Neural cell (in vitro differentiated cells): ENCODE data around the gene SERPINB3. TPM values are rescaled to one million over a fixed set of nuclear protein-coding genes. Genes with fewer than 3 reads are reported as not detected.
"Not testable (repeated sequence)": the region's sequence is repeated elsewhere in the genome, so short reads cannot be mapped to it uniquely, and the experiment has no call there.

Experiments
- H2AFZ ChIP-seq: fragments of 200-600, 300-800 bp; sonication (generic), shearing (Covaris generic); 2 replicates; pipeline ENCODE4 v1.6.0; 2014; ENCODE audit warnings: low read depth, mild to moderate bottlenecking, antibody characterized with exemption, low read length, moderate library complexity
- H3F3A ChIP-seq: fragments of 200-600 bp; shearing (Covaris generic); 2 replicates; pipeline ENCODE4 v1.6.1; 2016; ENCODE audit warnings: mild to moderate bottlenecking, moderate library complexity, mixed read lengths, antibody characterized with exemption, low read length; ENCODE audit not compliant: insufficient read depth, poor library complexity, severe bottlenecking
- H3K27ac ChIP-seq: fragments of 200-600, 300-800 bp; sonication (generic), shearing (Covaris generic); 2 replicates; pipeline ENCODE4 v1.5.1; 2014; ENCODE audit warnings: mild to moderate bottlenecking, low read length, moderate library complexity
- H3K27me3 ChIP-seq: fragments of 300-800, 200-600 bp; sonication (generic), shearing (Covaris generic); 2 replicates; pipeline ENCODE4 v1.6.0; 2014; ENCODE audit warnings: mild to moderate bottlenecking, low read depth, low read length, moderate library complexity; ENCODE audit not compliant: insufficient read depth
- H3K36me3 ChIP-seq: fragments of 300-800, 200-600 bp; sonication (generic), shearing (Covaris generic); 2 replicates; pipeline ENCODE4 v1.5.1; 2014; ENCODE audit warnings: mild to moderate bottlenecking, antibody characterized with exemption, low read length, moderate library complexity; ENCODE audit not compliant: insufficient read depth
- H3K4me2 ChIP-seq: fragments of 300-800, 200-600 bp; sonication (generic), shearing (Covaris generic); 2 replicates; pipeline ENCODE4 v1.6.0; 2014; ENCODE audit warnings: mild to moderate bottlenecking, low read length
- H3K4me3 ChIP-seq: fragments of 300-800, 200-600 bp; sonication (generic), shearing (Covaris generic); 2 replicates; pipeline ENCODE4 v1.5.1; 2014; ENCODE audit warnings: mild to moderate bottlenecking, low read length, moderate library complexity
- H3K79me2 ChIP-seq: fragments of 200-600 bp; shearing (Covaris generic); replicated peaks from 2 replicates; pipeline ENCODE4 v1.6.0; 2014; ENCODE audit warnings: mild to moderate bottlenecking, low read length, moderate library complexity; ENCODE audit not compliant: insufficient read depth
- H3K9ac ChIP-seq: fragments of 300-800, 200-600 bp; sonication (generic), shearing (Covaris generic); 2 replicates; pipeline ENCODE4 v1.6.1; 2016; ENCODE audit warnings: mild to moderate bottlenecking, low read length, mixed read lengths
- H3K9me2 ChIP-seq: fragments of 200-600 bp; shearing (Covaris generic); 2 replicates; pipeline ENCODE4 v1.6.1; 2016; ENCODE audit warnings: mild to moderate bottlenecking, low read length, mixed read lengths; ENCODE audit not compliant: insufficient read depth
- H3K9me3 ChIP-seq: fragments of 200-600, 300-800 bp; sonication (generic), shearing (Covaris generic); 2 replicates; pipeline ENCODE4 v1.6.1; 2016; ENCODE audit warnings: mild to moderate bottlenecking, mixed run types, low read length, moderate library complexity, mixed read lengths
- H4K20me1 ChIP-seq: fragments of 200-600 bp; shearing (Covaris generic); 2 replicates; pipeline ENCODE4 v1.6.1; 2016; ENCODE audit warnings: mild to moderate bottlenecking, mixed run types; ENCODE audit not compliant: insufficient read depth
- CTCF ChIP-seq: fragments of 450-650 bp; IDR thresholded peaks from 2 replicates; pipeline ENCODE4 v1.5.1; 2014; ENCODE audit warnings: antibody characterized with exemption, mild to moderate bottlenecking, moderate library complexity; ENCODE audit not compliant: poor library complexity, severe bottlenecking
- EP300 ChIP-seq: fragments of 450-650 bp; conservative IDR thresholded peaks from 2 replicates; pipeline ENCODE4 v1.6.1; 2014; ENCODE audit warnings: antibody characterized with exemption, mild to moderate bottlenecking, moderate library complexity; ENCODE audit not compliant: poor library complexity, severe bottlenecking
- EZH2 ChIP-seq: fragments of 200-600, 300-800 bp; shearing (Covaris generic), sonication (generic); IDR thresholded peaks from 2 replicates; pipeline ENCODE4 v1.6.1; 2014; ENCODE audit warnings: antibody characterized with exemption, low read length, borderline replicate concordance, mild to moderate bottlenecking; ENCODE audit not compliant: insufficient read depth, poor library complexity, severe bottlenecking
- MXI1 ChIP-seq: fragments of 450-650 bp; conservative IDR thresholded peaks from 2 replicates; pipeline ENCODE4 v1.6.1; 2014; ENCODE audit warnings: antibody characterized with exemption, mild to moderate bottlenecking; ENCODE audit not compliant: poor library complexity, severe bottlenecking
- POLR2AphosphoS5 ChIP-seq: IDR thresholded peaks from 2 replicates; pipeline ENCODE4 v1.6.1; 2012
- RAD21 ChIP-seq: fragments of 450-650 bp; conservative IDR thresholded peaks from 2 replicates; pipeline ENCODE4 v1.6.1; 2014; ENCODE audit warnings: antibody characterized with exemption, mild to moderate bottlenecking, moderate library complexity
- REST ChIP-seq: IDR thresholded peaks from 2 replicates; pipeline ENCODE4 v1.6.1; 2012; ENCODE audit warnings: borderline replicate concordance
- SMC3 ChIP-seq: fragments of 450-650 bp; conservative IDR thresholded peaks from 2 replicates; pipeline ENCODE4 v1.6.1; 2014; ENCODE audit warnings: antibody characterized with exemption, mild to moderate bottlenecking, moderate library complexity; ENCODE audit not compliant: poor library complexity
- TAF1 ChIP-seq: IDR thresholded peaks from 2 replicates; pipeline ENCODE4 v1.6.1; 2012; ENCODE audit warnings: low read depth
- polyA plus RNA-seq: library from polyadenylated mRNA; depleted of rRNA; stranded (reverse); fragments of >200 nt; gene quantifications from 2 replicates; pipeline ENCODE4 v1.2.3, GENCODE V29; 2014

SERPINB3 gene
- polyA plus RNA-seq, 1 donor from 2014 or later: not detected

- H3K9me2 ChIP-seq, H3K27me3 ChIP-seq, H3K9me3 ChIP-seq, H4K20me1 ChIP-seq, H3K4me3 ChIP-seq, H3F3A ChIP-seq, H3K9ac ChIP-seq, H3K79me2 ChIP-seq, H3K36me3 ChIP-seq, H3K4me2 ChIP-seq, H2AFZ ChIP-seq, H3K27ac ChIP-seq: not testable (repeated sequence)
Observed at GRCh38 chr18:63642668-63643356, 18.9 kb downstream of the SERPINB3 start.

- not testable (repeated sequence) for H3K9me2 ChIP-seq, H3K36me3 ChIP-seq, H3F3A ChIP-seq, H3K9ac ChIP-seq, H3K4me3 ChIP-seq, H3K4me2 ChIP-seq, H3K79me2 ChIP-seq, H3K27ac ChIP-seq, H3K9me3 ChIP-seq, H4K20me1 ChIP-seq, H3K27me3 ChIP-seq, H2AFZ ChIP-seq
Observed at GRCh38 chr18:63641157-63641680, 20.5 kb downstream of the SERPINB3 start.

GRCh38 chr18:63637703-63638102 lies 24.0 kb downstream of the SERPINB3 start:
- H4K20me1 ChIP-seq: no peaks in the 10 kb centered on the region
- no peak overlapping the region for H3K4me2 ChIP-seq
- H3K27ac ChIP-seq: no peak overlapping the region
- H3K79me2 ChIP-seq: no peaks in the 10 kb centered on the region
- H3K36me3 ChIP-seq: no peaks in the 10 kb centered on the region
- no peak overlapping the region for H2AFZ ChIP-seq
- H3F3A ChIP-seq: no peaks in the 10 kb centered on the region
- no peaks in the 10 kb centered on the region for H3K27me3 ChIP-seq
- no peak overlapping the region for H3K4me3 ChIP-seq
- TF ChIP-seq EP300: no peak
- no peak for TF ChIP-seq CTCF
- TF ChIP-seq RAD21: no peak
- TF ChIP-seq SMC3: no peak
- TF ChIP-seq REST: no peak
- no peak for TF ChIP-seq POLR2AphosphoS5
- no peak for TF ChIP-seq MXI1
- TF ChIP-seq EZH2: no peak
- TF ChIP-seq TAF1: no peak
- no peaks in the 10 kb centered on the region for H3K9me3 ChIP-seq
- no peaks in the 10 kb centered on the region for H3K9me2 ChIP-seq
- no peak overlapping the region for H3K9ac ChIP-seq
